Cerebellar nuclear complex (tissue), 1 donor: ENCODE measurements around the gene HNRNPR.
"Not testable (repeated sequence)": the region's sequence is repeated elsewhere in the genome, so short reads cannot be mapped to it uniquely, and the experiment has no call there.

Experiments used
- DNase-seq, 2 experiments: peaks; one replicate each; lab custom pipeline; 2025; lab: John Stamatoyannopoulos, UW

Gene HNRNPR

DNA sequence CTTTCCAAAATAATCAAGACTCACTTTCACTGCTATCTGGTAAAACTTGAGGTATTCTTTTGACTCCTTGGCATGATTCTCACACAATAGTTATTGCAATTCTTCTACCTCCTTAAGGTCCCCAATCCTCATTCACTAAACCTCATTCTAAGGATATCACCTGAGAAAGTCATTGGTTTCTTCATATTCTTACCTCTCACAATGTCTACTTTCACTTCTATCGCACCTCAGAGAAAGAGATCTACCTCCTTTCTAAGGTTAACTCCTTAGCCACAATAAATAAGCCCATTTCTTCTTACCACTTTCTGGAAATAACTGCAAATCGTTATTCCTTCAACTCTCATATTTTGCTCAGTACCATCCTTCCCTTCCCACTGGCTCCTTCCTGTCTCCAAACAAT lies 18.7 kb downstream of the HNRNPR start:
- no peak for DNase-seq

DNA sequence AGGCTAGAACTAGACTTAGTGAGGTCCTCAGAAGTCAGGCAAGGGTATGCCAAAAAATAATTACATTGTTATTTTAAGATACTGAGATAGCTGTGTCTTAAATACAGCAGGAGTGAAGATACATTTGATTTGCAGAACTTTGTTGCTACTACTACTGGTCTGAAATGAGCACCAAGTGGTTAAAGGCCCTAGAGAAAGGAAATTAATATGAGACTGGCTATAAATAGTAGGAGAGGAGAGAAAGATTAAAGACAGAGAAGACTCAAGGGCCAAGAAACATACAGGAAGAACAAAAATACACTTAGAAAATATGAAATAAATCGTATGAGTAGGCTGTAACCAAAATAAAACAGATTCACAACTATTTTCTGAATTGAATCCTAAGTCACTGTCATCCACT lies 21.3 kb downstream of the HNRNPR start:
- DNase-seq: no peak

DNA sequence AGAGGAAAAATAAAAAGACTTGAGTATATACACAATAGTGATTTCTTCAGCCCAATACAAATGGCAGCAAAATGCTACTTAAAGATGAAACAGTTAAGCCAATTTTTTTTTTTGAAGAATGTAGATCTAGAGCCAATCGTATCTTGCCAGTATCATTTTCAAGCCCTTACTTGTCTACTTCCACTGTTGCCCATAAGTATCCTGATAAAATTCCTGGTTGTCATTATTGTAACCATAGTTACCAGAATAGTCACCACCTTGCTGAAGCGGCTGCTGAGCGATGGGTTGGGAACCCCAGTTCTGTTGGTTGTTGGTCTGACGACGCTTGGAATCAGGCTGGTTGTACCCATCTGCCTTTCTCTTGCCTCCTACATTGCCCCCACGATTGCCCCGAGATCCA lies 33.8 kb downstream of the HNRNPR start:
- not testable (repeated sequence) for DNase-seq

DNA sequence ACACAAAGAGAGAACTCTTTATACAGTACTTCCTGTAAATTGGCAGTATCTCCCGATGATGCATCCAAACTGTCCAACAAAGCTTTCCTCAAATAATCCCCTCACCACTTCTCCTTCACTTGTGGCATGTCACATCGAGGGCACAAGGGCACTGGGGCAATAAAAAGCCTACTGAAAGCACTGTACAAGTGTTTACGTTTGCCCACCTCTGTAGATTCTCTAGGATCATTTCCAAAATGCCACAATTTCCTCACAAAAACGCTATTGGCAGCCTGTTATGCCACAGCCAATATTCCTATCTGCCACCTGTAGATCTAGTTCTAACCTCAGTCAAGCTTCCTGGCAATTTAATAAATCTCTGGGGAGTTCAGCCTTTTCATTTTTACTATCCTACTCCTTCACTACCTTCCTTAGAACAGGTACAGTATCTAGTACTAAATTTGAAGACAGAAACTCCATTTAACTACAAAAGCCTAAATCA lies 39.9 kb downstream of the HNRNPR start:
- no peak for DNase-seq

DNA sequence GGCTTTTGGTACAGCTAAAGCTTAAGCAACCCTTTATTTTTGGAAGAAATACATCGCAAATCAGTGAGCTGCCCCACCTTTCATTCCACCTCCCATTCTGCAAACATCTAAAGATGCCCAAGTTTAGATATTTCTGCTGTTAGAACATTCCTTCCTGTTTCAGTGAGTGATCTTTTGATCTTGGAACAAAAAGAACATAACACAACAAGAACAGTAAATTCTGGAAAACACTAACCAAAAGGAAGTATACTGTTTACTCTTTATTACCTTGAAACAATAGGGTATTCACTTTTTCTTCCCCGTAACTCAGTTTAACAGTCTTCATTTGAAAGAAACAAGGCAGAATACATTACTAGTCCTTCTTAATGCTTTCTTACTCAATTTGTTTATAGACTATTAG lies 40.6 kb downstream of the HNRNPR start:
- no peak for DNase-seq

DNA sequence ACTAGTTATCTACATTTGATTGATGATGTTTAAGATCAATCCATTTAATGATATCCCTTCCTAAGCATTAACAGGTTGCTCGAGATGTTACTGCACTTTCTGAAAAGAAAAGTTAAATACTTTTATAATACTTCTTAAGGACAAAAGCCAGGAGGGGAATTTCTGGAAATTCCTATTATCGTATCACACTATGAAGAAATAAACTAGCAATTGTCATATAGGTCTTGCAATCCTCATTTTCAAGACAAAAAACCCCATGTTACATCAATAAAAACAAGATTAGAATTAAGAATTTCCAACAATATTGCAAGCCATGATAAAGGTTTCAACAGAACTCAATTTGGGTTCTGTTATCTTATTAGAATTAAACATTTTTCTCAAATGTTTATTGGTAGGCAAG lies 47.2 kb downstream of the HNRNPR start:
- DNase-seq: no peak

DNA sequence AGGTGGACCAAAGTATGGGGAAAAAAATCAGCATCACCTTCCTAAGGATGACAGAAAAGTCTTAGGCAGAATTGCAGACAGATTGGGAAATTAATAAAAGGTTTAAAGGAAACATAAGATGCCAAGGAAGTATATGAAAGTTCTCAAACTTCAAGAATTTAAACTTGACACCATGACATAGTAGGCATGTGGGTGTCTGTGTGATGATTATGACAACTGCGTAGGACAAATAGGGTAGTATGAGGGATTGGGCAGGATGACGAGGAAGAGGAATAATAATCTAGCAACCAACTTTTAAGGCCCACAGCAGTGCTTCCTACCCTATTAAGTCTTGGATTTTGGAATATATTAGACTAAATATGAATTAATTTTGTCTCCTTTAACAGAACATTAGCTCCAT lies 52.4 kb downstream of the HNRNPR start:
- no peak for DNase-seq

DNA sequence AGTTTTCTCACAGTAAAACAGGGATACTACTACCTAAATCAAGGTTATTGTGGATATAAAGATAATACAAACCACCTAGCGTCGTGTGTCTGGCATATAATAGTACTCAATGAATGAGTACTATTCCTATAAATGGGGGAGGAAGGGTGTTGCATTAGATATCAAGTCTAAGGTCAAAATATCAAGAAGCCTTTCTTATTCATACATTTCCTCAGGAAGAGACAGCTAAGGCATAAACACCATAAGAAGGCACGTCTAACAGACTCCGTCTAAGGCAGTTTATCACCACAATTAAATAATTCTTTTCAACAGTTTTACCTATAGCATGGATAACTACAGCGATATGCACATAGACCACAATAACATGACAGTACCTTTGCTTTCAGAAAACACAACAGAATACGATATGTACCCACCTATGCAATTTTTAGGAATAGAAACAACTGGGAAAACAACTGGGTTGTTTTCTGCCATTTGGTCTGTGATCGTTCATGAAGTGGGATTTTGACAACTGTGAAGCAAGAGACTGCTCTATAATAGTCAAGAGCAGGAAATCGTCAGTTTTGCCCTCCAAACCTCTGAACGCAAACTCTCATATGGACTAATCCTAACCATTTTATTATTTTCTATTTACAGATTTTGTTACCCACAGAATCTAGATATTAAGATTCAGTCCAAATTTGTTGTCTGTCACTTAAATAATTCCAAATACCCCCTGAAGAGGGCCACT lies 53.1 kb downstream of the HNRNPR start:
- no peak for DNase-seq

DNA sequence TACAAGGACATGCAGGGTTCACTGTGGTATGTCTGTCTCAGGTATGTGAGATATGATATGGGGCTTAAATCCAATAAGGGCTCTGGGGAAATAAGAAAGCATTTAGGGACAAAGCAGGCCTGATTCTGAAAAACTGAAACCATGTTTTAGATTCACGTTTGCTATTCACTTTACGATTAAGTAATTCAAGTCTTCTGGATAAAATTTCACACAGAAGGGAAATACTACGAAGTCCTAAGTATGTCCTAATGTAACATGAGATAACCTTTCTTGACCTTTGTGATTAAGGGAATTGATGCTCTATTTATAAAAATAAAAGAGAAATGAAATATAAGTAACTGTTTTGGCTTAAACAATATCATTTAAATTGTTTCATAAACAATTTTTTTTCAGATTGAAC lies 55.4 kb downstream of the HNRNPR start:
- no peak for DNase-seq

DNA sequence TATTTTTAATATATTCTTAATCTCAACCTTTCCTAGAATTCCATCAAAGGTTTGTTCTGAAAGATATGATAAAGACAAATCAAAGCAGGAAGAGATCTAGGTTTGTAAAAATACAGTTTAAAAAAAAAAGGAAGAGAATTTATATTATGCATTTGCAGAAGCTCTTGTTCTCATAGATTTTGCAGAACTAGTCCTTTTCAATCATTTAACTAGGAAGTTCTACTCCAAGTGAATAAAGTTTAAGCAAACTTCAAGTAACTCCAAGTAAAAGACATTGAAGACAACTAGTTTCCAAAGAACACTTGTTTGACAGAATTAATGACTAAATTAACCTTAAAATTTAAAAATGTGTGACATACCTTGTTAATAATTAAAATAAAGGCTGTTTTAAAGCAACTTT lies 55.9 kb downstream of the HNRNPR start:
- no peak for DNase-seq

DNA sequence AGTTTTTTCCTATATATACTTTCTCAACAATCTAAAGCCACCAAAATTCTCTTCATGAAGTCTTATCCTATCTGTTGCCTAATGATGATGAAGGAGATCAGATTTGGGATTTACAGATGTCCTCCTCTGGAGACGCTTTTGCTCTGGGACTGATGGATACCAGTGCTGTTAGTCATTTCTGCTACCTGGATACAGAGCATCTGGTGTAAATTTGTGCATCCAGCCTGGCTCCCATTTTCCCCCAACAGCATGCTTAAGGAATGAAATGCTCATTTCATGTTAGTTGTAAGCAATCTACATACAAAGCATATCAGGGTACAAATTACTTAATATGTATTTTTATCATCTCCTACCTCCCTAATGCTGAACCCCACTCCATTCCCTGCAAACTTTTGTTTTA lies 57.7 kb downstream of the HNRNPR start:
- DNase-seq: no peak

DNA sequence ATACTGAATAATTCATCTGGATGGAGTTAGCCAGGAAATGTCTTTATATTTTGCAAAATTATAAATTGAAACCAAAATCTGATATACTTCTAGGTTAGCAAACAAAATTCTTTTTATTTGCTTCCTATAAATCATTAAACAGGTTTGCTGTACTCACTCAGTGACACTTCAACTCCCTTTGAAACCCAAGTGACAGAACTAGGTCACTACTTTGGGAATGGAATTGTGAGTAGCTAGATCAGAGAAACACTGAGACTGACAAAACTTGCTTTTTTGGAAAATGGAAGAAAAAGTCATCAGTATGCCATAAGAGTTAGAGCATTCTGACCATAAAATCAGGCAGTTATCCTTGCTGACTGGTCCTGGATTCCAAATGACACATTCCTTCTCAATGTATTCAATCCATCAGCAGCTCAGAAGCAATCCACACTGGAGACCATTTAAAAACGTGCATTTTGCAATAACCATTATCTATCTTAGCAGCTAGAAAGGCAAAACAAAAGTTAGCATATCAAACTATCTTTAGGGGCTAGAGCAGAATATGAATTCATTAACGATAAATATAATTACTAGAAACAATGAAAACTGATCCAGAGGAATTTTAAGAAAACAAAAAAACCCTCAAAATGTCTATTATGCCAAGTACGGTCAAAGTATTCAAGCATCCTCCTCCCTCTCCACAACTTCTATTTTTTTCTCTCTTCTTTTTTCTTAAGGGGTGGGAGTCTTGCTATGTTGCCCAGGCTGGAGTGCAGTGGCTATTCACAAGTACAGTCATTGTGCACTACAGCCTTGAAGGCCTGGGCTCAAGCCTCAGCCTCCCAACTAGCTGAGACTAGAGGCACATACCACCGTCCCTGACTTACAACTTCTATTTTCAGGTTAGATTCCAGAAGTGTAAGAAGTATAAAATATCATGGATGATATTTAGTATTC lies 60.1 kb downstream of the HNRNPR start:
- no peak for DNase-seq

DNA sequence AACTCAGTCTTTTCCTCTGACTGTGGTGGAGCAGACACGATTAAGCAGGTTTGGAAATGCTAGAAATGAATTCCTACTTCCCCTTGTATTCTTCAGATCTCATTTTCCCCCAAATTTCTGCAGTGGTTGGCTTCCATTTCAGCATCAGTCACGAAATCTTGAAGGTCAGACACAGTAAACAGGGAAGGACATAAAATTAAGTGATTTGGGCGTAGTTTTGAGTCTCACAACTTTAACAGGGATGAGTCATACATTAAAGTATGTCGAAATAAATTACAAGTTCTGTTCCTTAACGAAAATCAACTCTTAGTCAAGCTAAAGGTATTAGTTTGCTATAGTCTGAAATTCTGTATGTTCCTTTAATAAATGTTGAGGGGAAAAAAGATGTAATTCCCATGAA lies 61.1 kb downstream of the HNRNPR start:
- no peak for DNase-seq

DNA sequence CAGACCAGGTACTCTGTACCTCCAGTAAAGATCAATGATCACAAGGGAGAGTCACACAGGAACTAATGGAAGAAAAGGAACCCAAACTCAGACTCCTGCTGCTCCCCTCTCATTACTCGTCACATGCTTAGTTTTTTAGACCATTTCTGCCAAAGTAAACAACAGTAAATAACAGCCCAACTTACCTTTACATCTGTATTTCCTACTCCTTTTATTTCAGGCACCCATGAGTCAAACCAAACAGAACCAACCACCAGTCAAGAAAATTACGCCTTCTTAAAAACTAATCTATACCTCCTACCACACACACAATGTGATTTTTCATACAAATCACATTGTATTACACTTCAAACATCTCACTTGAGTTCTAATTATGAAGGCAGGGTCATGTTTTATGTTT lies 65.4 kb downstream of the HNRNPR start:
- DNase-seq: no peak

DNA sequence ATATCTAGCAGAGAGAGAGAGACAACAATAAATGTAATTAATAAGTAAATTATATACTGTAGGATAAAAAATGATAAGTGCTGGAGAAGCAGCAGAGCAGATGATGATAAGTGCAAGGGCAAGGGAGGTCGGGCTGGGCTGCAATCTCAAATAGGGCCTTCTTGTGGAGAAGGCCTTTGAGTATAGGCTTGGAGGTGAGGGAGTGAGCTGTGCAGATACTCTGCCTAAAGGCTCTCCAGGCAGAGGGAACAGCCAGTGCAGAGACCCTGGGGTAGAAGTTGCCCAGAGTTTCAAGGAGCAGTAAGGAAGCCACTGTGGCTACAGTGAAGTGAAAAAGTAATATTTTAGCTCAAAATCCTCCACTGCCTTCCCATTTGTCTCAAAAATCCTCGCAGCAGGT lies 67.6 kb downstream of the HNRNPR start:
- DNase-seq: no peak

DNA sequence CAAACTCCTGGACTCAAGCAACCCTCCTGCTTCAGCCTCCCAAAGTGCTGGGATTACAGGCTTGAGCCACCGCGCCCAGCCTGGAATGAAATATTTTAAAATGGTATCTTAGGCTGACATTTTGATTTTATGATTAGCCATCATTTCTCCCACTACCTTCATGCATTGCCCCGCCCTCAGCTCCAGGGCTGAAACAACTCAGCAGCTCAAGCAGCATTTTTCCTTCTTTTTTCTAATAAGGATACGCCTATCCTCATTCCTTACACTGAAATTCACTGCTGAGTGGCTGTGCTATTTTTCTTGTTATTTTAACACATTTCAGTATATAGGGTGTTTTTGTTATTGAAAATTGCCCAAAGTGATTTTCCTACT lies 70.0 kb downstream of the HNRNPR start:
- DNase-seq: no peak

DNA sequence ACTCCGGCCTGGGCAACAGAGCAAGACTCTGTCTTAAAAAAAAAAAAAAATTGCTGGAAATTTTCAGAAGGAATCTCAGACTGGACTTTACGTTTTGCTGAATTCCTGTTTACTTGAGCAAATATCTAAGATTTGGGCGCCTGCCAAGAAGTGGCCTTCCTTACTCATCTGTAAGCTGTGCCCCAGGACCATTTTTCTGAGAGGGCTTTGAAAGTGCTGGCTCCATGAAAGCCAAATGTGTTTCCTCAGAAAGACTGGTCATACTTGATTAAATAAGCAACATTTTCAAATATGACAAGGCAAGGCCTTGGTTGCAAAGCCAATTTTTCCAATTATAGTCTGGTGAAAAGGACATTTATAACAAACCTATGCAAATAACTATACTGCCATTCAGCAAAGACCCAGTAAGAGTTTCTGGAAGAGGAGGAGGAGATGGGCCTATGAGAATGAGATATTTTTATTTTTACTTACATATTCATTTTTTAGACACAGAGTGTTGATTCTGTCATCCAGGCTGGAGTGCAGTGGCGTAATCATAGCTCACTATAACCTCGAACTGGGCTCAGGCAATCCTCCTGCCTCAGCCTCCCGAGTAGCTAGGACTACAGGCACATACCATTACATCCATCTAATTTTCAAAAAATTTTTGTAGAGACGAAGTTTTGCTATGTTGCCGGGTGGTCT lies 70.5 kb downstream of the HNRNPR start:
- no peak for DNase-seq

DNA sequence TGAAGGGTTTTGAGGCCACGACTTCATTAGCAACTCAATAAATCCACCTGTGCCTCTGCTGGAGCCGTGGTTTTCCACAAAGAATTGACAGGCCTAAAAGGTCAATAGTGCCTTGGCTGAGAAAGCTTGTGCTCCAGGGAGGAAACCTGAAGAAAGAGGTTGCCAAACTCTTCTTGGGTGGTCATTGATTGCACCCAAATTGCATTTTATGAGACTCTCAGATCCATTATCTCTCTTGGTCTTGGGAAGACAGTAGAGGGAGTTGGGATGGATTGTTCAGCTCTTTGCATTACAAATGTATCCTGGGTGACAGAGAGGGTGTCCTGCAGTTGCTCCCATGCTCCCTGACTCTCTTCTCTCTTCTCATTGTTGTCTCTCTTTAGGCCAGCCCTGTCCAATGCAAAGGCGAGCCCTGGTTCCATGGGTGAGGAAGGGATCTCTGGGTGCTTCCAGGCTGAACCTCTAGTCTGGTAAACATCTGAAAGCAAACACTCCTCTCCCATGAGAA lies 80.7 kb downstream of the HNRNPR start:
- DNase-seq: no peak

DNA sequence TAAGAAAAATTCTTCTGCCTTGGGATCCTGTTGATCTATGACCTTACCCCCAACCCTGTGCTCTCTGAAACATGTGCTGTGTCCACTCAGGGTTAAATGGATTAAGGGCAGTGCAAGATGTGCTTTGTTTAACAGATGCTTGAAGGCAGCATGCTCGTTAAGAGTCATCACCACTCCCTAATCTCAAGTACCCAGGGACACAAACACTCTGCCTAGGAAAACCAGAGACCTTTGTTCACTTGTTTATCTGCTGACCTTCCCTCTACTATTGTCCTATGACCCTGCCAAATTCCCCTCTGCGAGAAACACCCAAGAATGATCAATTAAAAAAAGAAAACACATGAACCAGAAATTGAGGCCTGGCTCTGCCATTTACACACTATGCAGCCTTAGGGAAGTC lies 86.0 kb downstream of the HNRNPR start:
- DNase-seq: not testable (repeated sequence)

DNA sequence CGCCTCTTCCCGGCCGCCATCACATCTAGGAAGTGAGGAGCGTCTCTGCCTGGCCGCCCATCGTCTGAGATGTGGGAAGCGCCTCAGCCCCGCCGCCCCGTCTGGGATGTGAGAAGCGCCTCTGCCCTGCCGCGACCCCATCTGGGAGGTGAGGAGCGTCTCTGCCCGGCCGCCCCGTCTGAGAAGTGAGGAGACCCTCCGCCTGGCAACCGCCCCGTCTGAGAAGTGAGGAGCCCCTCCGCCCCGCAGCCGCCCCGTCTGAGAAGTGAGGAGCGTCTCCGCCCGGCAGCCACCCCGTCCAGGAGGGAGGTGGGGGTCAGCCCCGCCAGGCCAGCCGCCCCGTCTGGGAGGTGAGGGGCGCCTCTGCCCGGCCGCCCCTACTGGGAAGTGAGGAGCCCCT lies 86.7 kb downstream of the HNRNPR start:
- DNase-seq: not testable (repeated sequence)
